Caco-2 (cell line): ENCODE measurements around the gene IDH3B. TPM values are rescaled to one million over a fixed set of nuclear protein-coding genes. Genes with fewer than 3 reads are reported as not detected.

ENCODE experiments used
- BruUV-seq: library from RNA; stranded (reverse); fragments of 400-500 nt; replicated peaks from 2 replicates; lab custom pipeline; 2021; lab: Mats Ljungman, UMichigan
- CTCF ChIA-PET: fragments of 300-600 bp; sonication (Branson Sonifier 250); formaldehyde crosslinking; loops from one replicate; lab custom pipeline; 2022; ENCODE audit warnings: antibody characterized with exemption; lab: Charles Lee
- POLR2A ChIA-PET: fragments of 300-600 bp; sonication (Branson Sonifier 250); formaldehyde crosslinking; loops from one replicate; lab custom pipeline; 2022; ENCODE audit warnings: antibody characterized with exemption; lab: Charles Lee
- DNase-seq, 2 experiments: peaks; one replicate each; pipeline versions ENCODE4 v3.0.0 to v3.0.0-alpha.2; 2020 to 2022
- H3K27me3 ChIP-seq: replicated peaks from 2 replicates; pipeline ENCODE4 v1.6.0; 2011; ENCODE audit warnings: low read length; ENCODE audit not compliant: control insufficient read depth, insufficient read depth
- H3K36me3 ChIP-seq: 2 replicates; pipeline ENCODE4 v1.5.1; 2011; ENCODE audit warnings: low read length; ENCODE audit not compliant: control insufficient read depth, insufficient read depth
- H3K4me1 ChIP-seq: fragments of 250-450 bp; sonication (Bioruptor Pico); 2 replicates; pipeline ENCODE4 v1.5.1; 2020; ENCODE audit warnings: mild to moderate bottlenecking
- H3K4me3 ChIP-seq: 2 replicates; pipeline ENCODE4 v1.5.1; 2011; ENCODE audit warnings: low read depth, mild to moderate bottlenecking, control low read depth, low read length
- H3K9me3 ChIP-seq: fragments of 250-450 bp; sonication (Bioruptor Pico); 2 replicates; pipeline ENCODE4 v1.5.1; 2020; ENCODE audit warnings: mild to moderate bottlenecking, moderate library complexity
- H3K27ac Mint-ChIP-seq: one replicate; pipeline ENCODE4 v1.8.0; 2022; ENCODE audit warnings: mixed read lengths; ENCODE audit not compliant: unreplicated experiment
- H3K27me3 Mint-ChIP-seq: one replicate; pipeline ENCODE4 v1.8.0; 2022; ENCODE audit warnings: mixed read lengths; ENCODE audit not compliant: insufficient read depth, unreplicated experiment
- H3K36me3 Mint-ChIP-seq: one replicate; pipeline ENCODE4 v1.8.0; 2022; ENCODE audit warnings: mild to moderate bottlenecking, mixed read lengths; ENCODE audit not compliant: insufficient read depth, unreplicated experiment
- H3K4me1 Mint-ChIP-seq: one replicate; pipeline ENCODE4 v1.8.0; 2022; ENCODE audit warnings: low read depth, mixed read lengths; ENCODE audit not compliant: unreplicated experiment
- H3K4me3 Mint-ChIP-seq: one replicate; pipeline ENCODE4 v1.8.0; 2022; ENCODE audit warnings: mild to moderate bottlenecking, moderate library complexity, mixed read lengths; ENCODE audit not compliant: unreplicated experiment
- H3K9me3 Mint-ChIP-seq: one replicate; pipeline ENCODE4 v1.8.0; 2022; ENCODE audit warnings: mixed read lengths; ENCODE audit not compliant: unreplicated experiment
- intact Hi-C: fragments of 100-400 bp; cut with micrococcal nuclease; formaldehyde crosslinking; loops from one replicate; pipeline ENCODE4 v1.10.0; 2022; ENCODE audit not compliant: unreplicated experiment
- total RNA-seq: library from RNA; stranded (reverse); gene quantifications from 2 replicates; pipeline ENCODE4 v1.2.3, GENCODE V29; 2022
- TF ChIP-seq, protein P1 (sequence below), 2 experiments: fragments of 200-600 bp in 1 of 2; IDR thresholded peaks; 1 replicate in 1 of 2; 2 replicates in 1 of 2; pipeline versions ENCODE4 v1.5.1 to v1.8.0; 2011 to 2022; ENCODE audit warnings: antibody characterized with exemption in 1 of 2, control low read depth in 1 of 2, inconsistent platforms in 1 of 2, low read depth in 1 of 2, low read length in 1 of 2, mild to moderate bottlenecking in 1 of 2, moderate library complexity in 1 of 2; ENCODE audit not compliant: insufficient read depth in 1 of 2, severe bottlenecking in 1 of 2, unreplicated experiment in 1 of 2

Gene IDH3B
- total RNA-seq, 1 experiment from 2014 or later, result 137 TPM

DNA sequence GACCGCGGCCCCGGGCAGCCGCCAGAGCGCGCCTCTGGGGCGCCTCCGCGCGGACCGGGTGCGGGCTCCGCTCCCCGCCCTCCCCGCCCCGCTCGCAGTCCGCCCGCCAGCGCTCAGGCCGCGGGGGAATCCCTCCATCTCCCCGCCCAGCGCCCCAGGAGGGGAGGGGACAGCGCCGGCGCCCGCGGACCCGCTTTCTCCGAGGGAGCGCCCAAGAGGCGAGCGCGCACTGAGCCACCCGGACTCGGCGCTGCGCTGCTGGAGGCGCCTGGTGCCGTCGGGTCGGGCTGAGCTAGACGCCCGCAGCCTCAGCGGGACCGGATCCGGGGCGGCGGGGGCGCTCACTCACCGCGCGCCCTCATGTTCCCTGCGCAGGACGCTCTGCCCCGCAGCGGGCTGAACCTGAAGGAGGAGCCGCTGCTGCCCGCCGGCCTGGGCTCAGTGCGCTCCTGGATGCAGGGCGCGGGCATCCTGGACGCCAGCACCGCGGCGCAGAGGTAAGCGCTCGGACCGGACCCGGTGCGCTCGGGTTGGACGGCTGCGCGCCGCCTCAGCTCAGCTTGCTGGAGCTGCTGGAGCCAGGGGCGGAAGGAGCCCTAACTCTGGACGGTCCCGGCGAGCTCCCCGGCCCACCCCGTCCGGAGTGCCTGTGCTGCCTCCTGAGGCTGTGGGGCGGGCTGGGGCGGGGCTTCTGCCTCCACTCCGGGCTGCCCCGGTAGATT lies 29.4 kb upstream of the IDH3B start:
- DNase-seq, result peak in 1 of 2 experiments; percentile 68
- CTCF ChIA-PET, result interaction anchor here (0.7 to 1.1 kb wide), 2 partner anchors 41 to 486 kb away, joined by 3 read pairs; no protein-coding TSS in a partner anchor
- intact Hi-C loops, result no loop called here
- POLR2A ChIA-PET, result interaction anchor here (1.0 kb wide), 1 partner anchor 41 kb away, joined by 16 read pairs; the partner anchor contains the start of gene NOP56
- Histone ChIP-seq H3K4me3 (peak overlapping the region; percentile 48), H3K9me3 (no peaks in the 10 kb centered on the region), H3K36me3 (no peaks in the 10 kb centered on the region), H3K27me3 (peaks cover 1% of the 10 kb centered on the region), H3K4me1 (peaks cover 6% of the 10 kb centered on the region)
- Mint-ChIP-seq H3K4me1 (peaks cover 12% of the 10 kb centered on the region), H3K9me3 (no peaks in the 10 kb centered on the region), H3K27ac (no peak overlapping the region), H3K27me3 (peaks cover 17% of the 10 kb centered on the region), H3K4me3 (peak overlapping the region; percentile 8), H3K36me3 (peaks cover 5% of the 10 kb centered on the region)
- BruUV-seq, result no TSS peak
- TF ChIP-seq, protein P1, sequence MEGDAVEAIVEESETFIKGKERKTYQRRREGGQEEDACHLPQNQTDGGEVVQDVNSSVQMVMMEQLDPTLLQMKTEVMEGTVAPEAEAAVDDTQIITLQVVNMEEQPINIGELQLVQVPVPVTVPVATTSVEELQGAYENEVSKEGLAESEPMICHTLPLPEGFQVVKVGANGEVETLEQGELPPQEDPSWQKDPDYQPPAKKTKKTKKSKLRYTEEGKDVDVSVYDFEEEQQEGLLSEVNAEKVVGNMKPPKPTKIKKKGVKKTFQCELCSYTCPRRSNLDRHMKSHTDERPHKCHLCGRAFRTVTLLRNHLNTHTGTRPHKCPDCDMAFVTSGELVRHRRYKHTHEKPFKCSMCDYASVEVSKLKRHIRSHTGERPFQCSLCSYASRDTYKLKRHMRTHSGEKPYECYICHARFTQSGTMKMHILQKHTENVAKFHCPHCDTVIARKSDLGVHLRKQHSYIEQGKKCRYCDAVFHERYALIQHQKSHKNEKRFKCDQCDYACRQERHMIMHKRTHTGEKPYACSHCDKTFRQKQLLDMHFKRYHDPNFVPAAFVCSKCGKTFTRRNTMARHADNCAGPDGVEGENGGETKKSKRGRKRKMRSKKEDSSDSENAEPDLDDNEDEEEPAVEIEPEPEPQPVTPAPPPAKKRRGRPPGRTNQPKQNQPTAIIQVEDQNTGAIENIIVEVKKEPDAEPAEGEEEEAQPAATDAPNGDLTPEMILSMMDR (IDR thresholded peaks at IDR 0.05; ENCODE audit: insufficient read depth in 1 of 2, low read depth in 1 of 2, low read length in 1 of 2, severe bottlenecking in 1 of 2, unreplicated experiment in 1 of 2), result no peak

DNA sequence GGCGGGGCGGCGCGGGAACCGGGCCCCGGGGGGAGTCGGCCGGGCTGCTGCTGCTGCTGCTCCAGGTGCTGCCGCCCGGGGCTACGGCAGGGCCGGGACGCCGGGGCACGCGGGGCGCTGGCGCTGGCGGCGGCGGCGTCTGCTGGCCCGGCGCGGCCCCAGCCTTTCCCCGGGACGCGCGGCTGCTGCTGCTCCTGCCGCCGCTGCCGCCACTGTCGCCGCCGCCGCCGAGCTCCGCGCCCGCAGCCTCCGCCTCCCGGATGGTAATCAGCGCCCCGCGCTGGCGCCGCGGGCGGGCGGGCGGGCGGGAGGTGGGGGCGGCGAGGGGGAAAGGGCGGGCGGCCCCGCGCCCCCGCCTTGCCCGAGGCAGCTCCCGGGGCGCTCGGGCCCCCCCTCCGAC lies 28.9 kb upstream of the IDH3B start:
- Mint-ChIP-seq H3K27ac (no peak overlapping the region), H3K27me3 (peaks cover 15% of the 10 kb centered on the region), H3K4me3 (peak overlapping the region; percentile 8), H3K4me1 (peaks cover 12% of the 10 kb centered on the region), H3K9me3 (no peaks in the 10 kb centered on the region), H3K36me3 (peaks cover 5% of the 10 kb centered on the region)
- BruUV-seq, result no TSS peak
- intact Hi-C loops, result no loop called here
- POLR2A ChIA-PET, result interaction anchor here (0.6 to 1.0 kb wide), 2 partner anchors 41 to 85 kb away, joined by 3 to 16 read pairs; partner anchors contain the start of gene NOP56
- H3K4me3 ChIP-seq, result peak overlapping the region; percentile 48
- DNase-seq, result peak in 1 of 2 experiments; percentile 40
- H3K27me3 ChIP-seq, result peaks cover 1% of the 10 kb centered on the region
- peaks cover 6% of the 10 kb centered on the region for H3K4me1 ChIP-seq
- TF ChIP-seq, protein P1 (IDR thresholded peaks at IDR 0.05; ENCODE audit: insufficient read depth in 1 of 2, low read depth in 1 of 2, low read length in 1 of 2, severe bottlenecking in 1 of 2, unreplicated experiment in 1 of 2), result no peak
- no peaks in the 10 kb centered on the region for H3K9me3 ChIP-seq
- no peaks in the 10 kb centered on the region for H3K36me3 ChIP-seq
- CTCF ChIA-PET, result interaction anchor here (0.6 to 1.1 kb wide), 2 partner anchors 41 to 1295 kb away, joined by 3 to 6 read pairs; no protein-coding TSS in a partner anchor

DNA sequence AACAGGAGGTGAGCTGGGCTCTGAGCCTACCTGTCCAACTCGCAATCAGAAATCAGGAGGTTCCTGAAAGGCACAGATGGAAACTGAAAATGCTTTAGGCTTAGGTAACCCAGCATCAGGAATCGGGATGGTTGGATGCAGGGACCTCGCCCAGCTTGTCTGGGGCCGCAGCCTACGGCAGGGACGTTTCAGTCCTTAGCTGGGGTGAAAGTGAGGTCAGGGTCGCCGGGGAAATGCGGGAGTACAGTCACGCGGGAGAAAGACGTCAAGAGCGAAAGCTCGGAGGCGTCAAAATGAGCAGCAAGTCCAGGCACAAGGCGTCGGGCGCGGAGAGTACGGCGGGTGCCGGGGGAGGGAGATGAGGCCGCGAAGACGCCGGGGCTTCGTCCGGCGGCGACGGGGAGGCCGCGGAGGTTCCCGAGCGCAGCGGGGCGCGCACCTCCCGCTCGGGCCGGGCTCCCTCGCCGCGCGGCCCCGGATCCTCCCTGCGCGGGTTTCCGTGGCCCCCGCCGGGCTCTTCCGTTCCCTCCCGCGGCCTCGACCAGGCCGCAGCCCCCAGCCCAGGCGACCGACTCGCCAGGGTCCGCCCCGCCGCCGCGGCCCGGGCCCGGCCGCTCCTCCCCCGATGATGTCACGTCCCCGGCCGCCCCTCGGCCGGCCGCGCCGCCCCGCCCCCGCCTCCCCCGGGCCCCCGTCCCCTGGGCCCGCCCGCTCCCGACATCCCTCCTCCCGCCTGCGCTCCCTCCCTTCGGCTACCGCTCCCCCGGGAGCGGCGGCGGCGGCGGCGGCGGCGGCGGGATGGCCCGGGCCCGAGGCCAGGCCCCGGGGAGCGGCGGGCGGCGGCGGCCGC lies 28.2 kb upstream of the IDH3B start, which contains the start of gene EBF4:
EBF4 (plus strand) TSS at position 745 of the 850 bp plus-strand sequence. CDS start 866 bp downstream, outside the sequence.
- H3K27me3 Mint-ChIP-seq, result peaks cover 15% of the 10 kb centered on the region
- H3K27ac Mint-ChIP-seq, result peak within 1 kb of the TSS; percentile 84
- Histone ChIP-seq H3K36me3 (no peaks in the 10 kb centered on the region), H3K9me3 (no peaks in the 10 kb centered on the region), H3K27me3 (peaks cover 1% of the 10 kb centered on the region), H3K4me1 (peaks cover 6% of the 10 kb centered on the region), H3K4me3 (peak within 1 kb of the TSS; percentile 48)
- peak; percentile 59 to 63 for DNase-seq
- peak within 1 kb of the TSS; percentile 91 for H3K4me3 Mint-ChIP-seq
- peaks cover 5% of the 10 kb centered on the region for H3K36me3 Mint-ChIP-seq
- ChIA-PET POLR2A (interaction anchor here (0.6 to 1.0 kb wide), 2 partner anchors 40 to 86 kb away, joined by 3 to 16 read pairs; partner anchors contain the start of gene NOP56), CTCF (interaction anchor here (0.6 to 1.1 kb wide), 3 partner anchors 18 to 1295 kb away, joined by 3 to 6 read pairs (median 3); no protein-coding TSS in a partner anchor)
- TSS peak; percentile 36 for BruUV-seq
- H3K4me1 Mint-ChIP-seq, result peaks cover 12% of the 10 kb centered on the region
- no peaks in the 10 kb centered on the region for H3K9me3 Mint-ChIP-seq
- intact Hi-C loops, result no loop called here
- TF ChIP-seq, protein P1 (IDR thresholded peaks at IDR 0.05; ENCODE audit: insufficient read depth in 1 of 2, low read depth in 1 of 2, low read length in 1 of 2, severe bottlenecking in 1 of 2, unreplicated experiment in 1 of 2), result no peak
